Activated naive CD8-positive, alpha-beta T cell treated with anti-CD3 and anti-CD28 coated beads, Interleukin-2, amount 10 ng/mL, durations not matched to agents 7 days and 5 days (primary cell): ENCODE results near the gene RND3. TPM values are rescaled to one million over a fixed set of nuclear protein-coding genes. Genes with fewer than 3 reads are reported as not detected.

ENCODE experiments used
- ATAC-seq: fragments of 150-1000 bp; cut with Tn5 transposase; one replicate; pipeline ENCODE4 v1.10.0; 2021; ENCODE audit warnings: low read depth, moderate library complexity
- POLR2A ChIA-PET: fragments of 350-600 bp; sonication (Branson Sonifier 250); formaldehyde crosslinking; loops from one replicate; lab custom pipeline; 2021; ENCODE audit warnings: antibody characterized with exemption; lab: Charles Lee
- DNase-seq: peaks from one replicate; pipeline ENCODE4 v3.0.0; 2021
- H3K27ac Mint-ChIP-seq: one replicate; pipeline ENCODE4 v1.8.0; 2022; ENCODE audit warnings: mild to moderate bottlenecking, mixed read lengths
- H3K27me3 Mint-ChIP-seq: one replicate; pipeline ENCODE4 v1.8.0; 2022; ENCODE audit warnings: mild to moderate bottlenecking, moderate library complexity, mixed read lengths
- H3K36me3 Mint-ChIP-seq: one replicate; pipeline ENCODE4 v1.8.0; 2021; ENCODE audit warnings: mild to moderate bottlenecking, mixed read lengths
- H3K4me1 Mint-ChIP-seq: one replicate; pipeline ENCODE4 v1.8.0; 2021; ENCODE audit warnings: mixed read lengths
- H3K4me3 Mint-ChIP-seq: one replicate; pipeline ENCODE4 v1.8.0; 2022; ENCODE audit warnings: mild to moderate bottlenecking, moderate library complexity, mixed read lengths
- H3K9me3 Mint-ChIP-seq: one replicate; pipeline ENCODE4 v1.8.0; 2021; ENCODE audit warnings: mixed read lengths
- total RNA-seq, 2 experiments: library from RNA; stranded (reverse); gene quantifications; one replicate each; pipeline ENCODE4 v1.2.3, GENCODE V29; 2021

The RND3 gene
- total RNA-seq, 2 experiments from 2014 or later, result not detected

- H3K27me3 Mint-ChIP-seq, result peaks cover 52% of the 10 kb centered on the region
Measured at GRCh38 chr2:150485871-150486538, 1.5 kb downstream of the RND3 start.

GRCh38 chr2:150485114-150485870 is 2.2 kb downstream of the RND3 start:
- Mint-ChIP-seq H3K27ac (no peak overlapping the region), H3K36me3 (peaks cover 2% of the 10 kb centered on the region)
- POLR2A ChIA-PET, result no interaction called here

More at GRCh38 chr2:150485871-150486538, 1.5 kb downstream of the RND3 start:
- POLR2A ChIA-PET, result no interaction called here
- ATAC-seq (no peak), DNase-seq (peak; percentile 29)
- Mint-ChIP-seq H3K4me3 (peak overlapping the region; percentile 62), H3K27ac (no peak overlapping the region), H3K36me3 (peaks cover 2% of the 10 kb centered on the region), H3K9me3 (no peaks in the 10 kb centered on the region), H3K4me1 (peaks cover 9% of the 10 kb centered on the region)

GRCh38 chr2:150484461-150485021 is 2.9 kb downstream of the RND3 start:
- POLR2A ChIA-PET, result no interaction called here
- Mint-ChIP-seq H3K27ac (no peak overlapping the region), H3K4me3 (no peak overlapping the region)

More at GRCh38 chr2:150485114-150485870, 2.2 kb downstream of the RND3 start:
- Mint-ChIP-seq H3K9me3 (no peaks in the 10 kb centered on the region), H3K4me1 (peaks cover 9% of the 10 kb centered on the region), H3K4me3 (peak overlapping the region; percentile 32), H3K27me3 (peaks cover 52% of the 10 kb centered on the region)
- peak; percentile 27 for DNase-seq
- ATAC-seq, result no peak

DNA sequence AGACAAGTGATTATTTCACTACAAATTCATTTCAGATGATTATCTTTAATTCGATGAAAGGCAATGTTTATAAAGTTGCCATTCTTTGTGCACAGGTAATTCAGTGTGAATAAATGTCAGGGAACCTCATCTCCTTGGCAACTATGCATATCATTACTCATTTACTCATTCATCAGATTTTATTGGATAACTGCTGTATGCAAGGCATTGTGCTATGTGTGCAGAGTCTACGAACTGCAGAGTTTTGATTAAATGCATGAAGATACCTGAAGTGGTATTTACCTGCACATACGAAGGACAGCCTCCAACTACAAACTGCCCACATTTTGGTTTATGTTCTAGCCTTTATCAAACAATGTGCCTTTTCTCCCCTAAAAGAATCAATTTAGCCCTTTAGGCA is 3.5 kb downstream of the RND3 start:
- DNase-seq (no peak), ATAC-seq (no peak)
- H3K9me3 Mint-ChIP-seq, result no peaks in the 10 kb centered on the region
- peaks cover 50% of the 10 kb centered on the region for H3K27me3 Mint-ChIP-seq
- no peak overlapping the region for H3K4me3 Mint-ChIP-seq
- POLR2A ChIA-PET, result no interaction called here
- peaks cover 9% of the 10 kb centered on the region for H3K4me1 Mint-ChIP-seq
- H3K36me3 Mint-ChIP-seq, result peaks cover 2% of the 10 kb centered on the region
- no peak overlapping the region for H3K27ac Mint-ChIP-seq

More at GRCh38 chr2:150484461-150485021, 2.9 kb downstream of the RND3 start:
- H3K27me3 Mint-ChIP-seq, result peaks cover 51% of the 10 kb centered on the region
- peaks cover 2% of the 10 kb centered on the region for H3K36me3 Mint-ChIP-seq
- H3K4me1 Mint-ChIP-seq, result peaks cover 9% of the 10 kb centered on the region
- DNase-seq (no peak), ATAC-seq (no peak)
- H3K9me3 Mint-ChIP-seq, result no peaks in the 10 kb centered on the region

- Mint-ChIP-seq H3K27ac (no peak overlapping the region), H3K4me3 (no peak overlapping the region), H3K4me1 (peaks cover 9% of the 10 kb centered on the region), H3K9me3 (no peaks in the 10 kb centered on the region), H3K36me3 (peaks cover 2% of the 10 kb centered on the region), H3K27me3 (peaks cover 49% of the 10 kb centered on the region)
- POLR2A ChIA-PET, result no interaction called here
- DNase-seq, result no peak
- ATAC-seq, result no peak
Measured at GRCh38 chr2:150483532-150483931, 3.9 kb downstream of the RND3 start.

- peaks cover 9% of the 10 kb centered on the region for H3K4me1 Mint-ChIP-seq
- no peak overlapping the region for H3K27ac Mint-ChIP-seq
- ATAC-seq (no peak), DNase-seq (no peak)
- no peak overlapping the region for H3K4me3 Mint-ChIP-seq
- no peaks in the 10 kb centered on the region for H3K9me3 Mint-ChIP-seq
- POLR2A ChIA-PET, result no interaction called here
- peaks cover 45% of the 10 kb centered on the region for H3K27me3 Mint-ChIP-seq
- peaks cover 2% of the 10 kb centered on the region for H3K36me3 Mint-ChIP-seq
Measured at GRCh38 chr2:150482667-150483400, 4.6 kb downstream of the RND3 start.

DNA sequence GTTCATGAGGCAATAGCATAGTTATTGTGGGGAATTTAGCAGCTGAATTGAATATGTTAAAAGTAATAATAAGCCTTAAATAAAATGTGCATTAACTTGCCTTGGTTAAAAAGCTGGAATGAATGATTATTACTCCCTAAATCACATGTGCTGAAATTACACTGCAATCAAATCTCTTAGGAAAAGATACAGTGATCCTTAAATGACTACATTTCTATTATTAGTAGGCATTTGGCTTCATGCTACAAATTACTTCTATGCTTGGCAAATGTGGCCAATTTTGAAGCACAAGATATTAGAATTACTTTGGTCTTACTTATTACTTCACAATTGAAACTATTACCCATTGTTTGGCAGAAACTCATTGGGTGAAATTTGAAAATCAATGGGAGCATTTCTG is 5.4 kb downstream of the RND3 start:
- Mint-ChIP-seq H3K36me3 (peaks cover 2% of the 10 kb centered on the region), H3K27ac (no peak overlapping the region), H3K27me3 (peaks cover 39% of the 10 kb centered on the region), H3K4me3 (no peak overlapping the region), H3K9me3 (no peaks in the 10 kb centered on the region), H3K4me1 (peaks cover 8% of the 10 kb centered on the region)
- DNase-seq (no peak), ATAC-seq (no peak)
- POLR2A ChIA-PET, result no interaction called here

- POLR2A ChIA-PET, result no interaction called here
- ATAC-seq (no peak), DNase-seq (no peak)
- Mint-ChIP-seq H3K27me3 (peaks cover 31% of the 10 kb centered on the region), H3K36me3 (no peaks in the 10 kb centered on the region), H3K4me3 (no peak overlapping the region), H3K9me3 (no peaks in the 10 kb centered on the region), H3K27ac (no peak overlapping the region), H3K4me1 (peaks cover 2% of the 10 kb centered on the region)
Measured at GRCh38 chr2:150480971-150481830, 6.3 kb downstream of the RND3 start.

DNA sequence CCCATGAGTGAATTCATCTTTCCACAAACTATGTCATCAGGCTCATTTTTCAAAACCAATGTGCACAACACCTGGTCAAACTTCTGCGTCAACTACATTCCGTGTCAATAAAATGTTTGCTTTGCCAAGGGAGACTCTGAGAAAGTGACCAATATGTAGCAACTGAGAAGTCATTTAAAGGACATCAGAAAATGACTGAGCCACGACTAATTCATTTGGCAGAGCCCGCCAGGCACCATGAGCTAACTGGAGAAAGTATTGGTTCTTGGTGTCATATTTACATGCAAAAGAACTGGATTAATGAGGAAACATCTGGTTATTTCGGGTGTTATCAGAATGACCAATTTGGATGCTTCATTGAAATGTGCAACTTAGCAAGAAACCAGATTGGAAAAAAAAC is 7.2 kb downstream of the RND3 start:
- Mint-ChIP-seq H3K36me3 (no peaks in the 10 kb centered on the region), H3K4me1 (no peaks in the 10 kb centered on the region), H3K9me3 (no peaks in the 10 kb centered on the region), H3K4me3 (no peak overlapping the region), H3K27me3 (peaks cover 22% of the 10 kb centered on the region), H3K27ac (no peak overlapping the region)
- POLR2A ChIA-PET, result no interaction called here
- no peak for ATAC-seq
- no peak for DNase-seq

GRCh38 chr2:150479075-150479915 is 8.2 kb downstream of the RND3 start:
- H3K27me3 Mint-ChIP-seq, result peaks cover 12% of the 10 kb centered on the region
- no peak for DNase-seq
- no peaks in the 10 kb centered on the region for H3K4me1 Mint-ChIP-seq
- no peak for ATAC-seq
- no peaks in the 10 kb centered on the region for H3K9me3 Mint-ChIP-seq
- POLR2A ChIA-PET, result no interaction called here
- no peak overlapping the region for H3K27ac Mint-ChIP-seq
- H3K4me3 Mint-ChIP-seq, result no peak overlapping the region
- no peaks in the 10 kb centered on the region for H3K36me3 Mint-ChIP-seq

GRCh38 chr2:150478200-150478974 is 9.1 kb downstream of the RND3 start:
- no peak overlapping the region for H3K27ac Mint-ChIP-seq
- ATAC-seq, result no peak

More at GRCh38 chr2:150478200-150478974, 9.1 kb downstream of the RND3 start:
- H3K4me1 Mint-ChIP-seq, result no peaks in the 10 kb centered on the region
- DNase-seq, result no peak
- H3K9me3 Mint-ChIP-seq, result no peaks in the 10 kb centered on the region
- H3K4me3 Mint-ChIP-seq, result no peak overlapping the region
- no peaks in the 10 kb centered on the region for H3K36me3 Mint-ChIP-seq
- peaks cover 7% of the 10 kb centered on the region for H3K27me3 Mint-ChIP-seq
- POLR2A ChIA-PET, result no interaction called here
